HepG2 (cell line): ENCODE results near the gene MYLK. TPM values are rescaled to one million over a fixed set of nuclear protein-coding genes. Genes with fewer than 3 reads are reported as not detected.

ENCODE experiments used
- ATAC-seq: fragments of 200-7000 bp; cut with Tn5 transposase; 3 replicates; pipeline ENCODE4 v1.9.1; 2020; ENCODE audit warnings: mild to moderate bottlenecking, moderate library complexity
- BruUV-seq: library from RNA; stranded (reverse); fragments of 400-500 nt; replicated peaks from 2 replicates; lab custom pipeline; 2021; lab: Mats Ljungman, UMichigan
- CTCF ChIA-PET: fragments of 300-600 bp; formaldehyde crosslinking; extraction: SDS; loops from one replicate; lab custom pipeline; 2021; ENCODE audit warnings: low total read pairs, inconsistent platforms, low intra/inter-chr PET ratio; lab: Yijun Ruan, JAX
- POLR2A ChIA-PET: fragments of 350-600 bp; sonication (Branson Sonifier 250); formaldehyde crosslinking; loops from one replicate; lab custom pipeline; 2020; ENCODE audit warnings: antibody characterized with exemption, inconsistent platforms; lab: Yijun Ruan, JAX
- DNase-seq: peaks from one replicate; pipeline ENCODE4 v3.0.0-alpha.2; 2015; ENCODE audit warnings: low spot score
- FAIRE-seq: peaks from 3 replicates; lab custom pipeline; 2011; peaks lifted over from hg19 to GRCh38; lab: Jason Lieb, UNC
- H2AFZ ChIP-seq: one replicate; pipeline ENCODE4 v1.6.1; 2011; ENCODE audit warnings: low read length, inconsistent platforms
- H3K27ac ChIP-seq: fragments of 300-600 bp; 3 replicates; pipeline ENCODE4 v1.8.0; 2011; ENCODE audit warnings: mixed run types, mild to moderate bottlenecking, mixed read lengths, low read length, inconsistent platforms; ENCODE audit not compliant: insufficient read depth; ENCODE audit errors: extremely low read length
- H3K27me3 ChIP-seq, 2 experiments: fragments of 200-600 bp in 1 of 2; 2 replicates in 1 of 2; 3 replicates in 1 of 2; pipeline versions ENCODE4 v1.6.0 to v1.8.0; 2011; ENCODE audit warnings: low read length in 2 of 2, mild to moderate bottlenecking in 2 of 2, moderate library complexity in 2 of 2, inconsistent platforms in 1 of 2; ENCODE audit not compliant: insufficient read depth in 2 of 2, control insufficient read depth in 1 of 2
- H3K36me3 ChIP-seq, 2 experiments: fragments of 200-600 bp in 1 of 2; replicated peaks in 1 of 2; 2 replicates in 1 of 2; 3 replicates in 1 of 2; pipeline versions ENCODE4 v1.5.1 to v1.8.0; 2011; ENCODE audit warnings: low read length in 2 of 2, inconsistent platforms in 1 of 2; ENCODE audit not compliant: insufficient read depth in 2 of 2, control insufficient read depth in 1 of 2
- H3K4me1 ChIP-seq: 2 replicates; pipeline ENCODE4 v1.5.1; 2012; ENCODE audit warnings: low read length, inconsistent platforms; ENCODE audit not compliant: insufficient read depth
- H3K4me2 ChIP-seq: 2 replicates; pipeline ENCODE4 v1.6.0; 2011; ENCODE audit warnings: low read depth, low read length, inconsistent platforms
- H3K4me3 ChIP-seq, 3 experiments: fragments of 200-600 bp in 1 of 3; sonication (generic), shearing (Covaris generic) in 1 of 3; replicated peaks in 1 of 3; 2 replicates each; pipeline ENCODE4 v1.5.1; 2011 to 2016; ENCODE audit warnings: low read length in 3 of 3, inconsistent platforms in 2 of 3, low read depth in 2 of 3, mild to moderate bottlenecking in 2 of 3, control low read depth in 1 of 3, mixed read lengths in 1 of 3; ENCODE audit not compliant: insufficient read depth in 1 of 3
- H3K79me2 ChIP-seq: one replicate; pipeline ENCODE4 v1.6.1; 2011; ENCODE audit warnings: low read length, inconsistent platforms; ENCODE audit not compliant: insufficient read depth
- H3K9ac ChIP-seq: 2 replicates; pipeline ENCODE4 v1.6.0; 2011; ENCODE audit warnings: mild to moderate bottlenecking, low read depth, low read length, inconsistent platforms; ENCODE audit not compliant: insufficient read depth
- H3K9me3 ChIP-seq: 2 replicates; pipeline ENCODE4 v1.5.1; 2012; ENCODE audit warnings: mild to moderate bottlenecking, low read length
- H4K20me1 ChIP-seq: 2 replicates; pipeline ENCODE4 v1.6.0; 2011; ENCODE audit warnings: inconsistent platforms, mild to moderate bottlenecking, low read length, moderate library complexity; ENCODE audit not compliant: insufficient read depth
- ARNTL ChIP-seq: sonication (generic); formaldehyde crosslinking; IDR thresholded peaks from 2 replicates; pipeline ENCODE4 v1.4.0; 2020; ENCODE audit warnings: mild to moderate bottlenecking, missing genetic modification reagents
- CEBPB ChIP-seq: IDR thresholded peaks from 2 replicates; pipeline ENCODE4 v1.6.1; 2011; ENCODE audit warnings: low read depth, low read length, improper control_type of control experiment, borderline replicate concordance
- GLMP ChIP-seq: sonication (generic); formaldehyde crosslinking; IDR thresholded peaks from 2 replicates; pipeline ENCODE4 v1.9.0; 2021; ENCODE audit warnings: missing genetic modification reagents, mild to moderate bottlenecking, borderline replicate concordance
- KDM3A ChIP-seq: IDR thresholded peaks from 2 replicates; pipeline ENCODE4 v1.6.1; 2018; ENCODE audit warnings: low read depth, missing compliant biosample characterization
- KLF13 ChIP-seq: sonication (generic); formaldehyde crosslinking; IDR thresholded peaks from 2 replicates; pipeline ENCODE4 v1.4.0; 2020; ENCODE audit warnings: mild to moderate bottlenecking, missing genetic modification reagents
- NFYC ChIP-seq: IDR thresholded peaks from 2 replicates; pipeline ENCODE4 v1.6.1; 2016; ENCODE audit warnings: missing genetic modification reagents, missing compliant biosample characterization
- POLR2A ChIP-seq, 2 experiments: IDR thresholded peaks; 2 replicates each; pipeline ENCODE4 v1.6.1; 2011; ENCODE audit warnings: low read depth in 2 of 2, low read length in 2 of 2, mild to moderate bottlenecking in 1 of 2, moderate library complexity in 1 of 2; ENCODE audit not compliant: insufficient read depth in 1 of 2
- RBAK ChIP-seq: sonication (generic); formaldehyde crosslinking; IDR thresholded peaks from 2 replicates; pipeline ENCODE4 v1.5.1; 2020; ENCODE audit warnings: mild to moderate bottlenecking, missing genetic modification reagents
- ZNF143 ChIP-seq: sonication (generic); formaldehyde crosslinking; IDR thresholded peaks from 2 replicates; pipeline ENCODE4 v1.4.0; 2020; ENCODE audit warnings: missing genetic modification reagents
- ZNF20 ChIP-seq: sonication (generic); formaldehyde crosslinking; IDR thresholded peaks from 2 replicates; pipeline ENCODE4 v1.4.0; 2020; ENCODE audit warnings: mild to moderate bottlenecking, moderate library complexity, missing genetic modification reagents
- ZNF234 ChIP-seq: sonication (generic); formaldehyde crosslinking; conservative IDR thresholded peaks from 2 replicates; pipeline ENCODE4 v1.5.1; 2020; ENCODE audit warnings: mild to moderate bottlenecking, missing genetic modification reagents
- ZNF468 ChIP-seq: sonication (generic); formaldehyde crosslinking; IDR thresholded peaks from 2 replicates; pipeline ENCODE4 v1.8.0; 2022; ENCODE audit warnings: mild to moderate bottlenecking, moderate library complexity, missing genetic modification reagents
- ZNF501 ChIP-seq: sonication (generic); formaldehyde crosslinking; IDR thresholded peaks from 2 replicates; pipeline ENCODE4 v1.5.1; 2020; ENCODE audit warnings: mild to moderate bottlenecking, moderate library complexity, missing genetic modification reagents
- WGBS: methylation state at CpG from one replicate; pipeline ENCODE4 v1.1.6; 2017; ENCODE audit warnings: low lambda C conversion rate; 5-methylcytosine and 5-hydroxymethylcytosine counted together
- in situ Hi-C: cut with HindIII; loops from 2 replicates; pipeline ENCODE4 v1.10.0; 2017; ENCODE audit warnings: low pct_unique_long_range_greater_than_20kb; ENCODE audit not compliant: extremely low pct_ligation_motif_present
- intact Hi-C: fragments of 100-400 bp; cut with micrococcal nuclease; formaldehyde crosslinking; loops from one replicate; pipeline ENCODE4 v1.10.0; 2022; ENCODE audit not compliant: unreplicated experiment
- polyA plus RNA-seq, 8 experiments: library from polyadenylated mRNA; depleted of rRNA in 3 of 8; stranded (reverse) in 7 of 8; unstranded in 1 of 8; fragments of >200 nt; fragmentation: Illumina TruSeq in 4 of 8; extraction: Trizol in 4 of 8; gene quantifications; 2 replicates each; pipeline versions ENCODE4 v1.2.1 to v1.2.3, GENCODE V29; 2011 to 2016; ENCODE audit warnings: low read depth in 4 of 8, missing spikeins in 1 of 8, mixed read lengths in 1 of 8; ENCODE audit not compliant: insufficient read depth in 1 of 8
- total RNA-seq, 5 experiments: library from RNA; depleted of rRNA; stranded (reverse); fragments of >200 nt; fragmentation: Illumina TruSeq; extraction: Trizol; gene quantifications; 2 replicates each; pipeline ENCODE4 v1.2.3, GENCODE V29; 2016; ENCODE audit warnings: low read depth in 1 of 5
- TF ChIP-seq, protein P1 (sequence below): sonication (generic); formaldehyde crosslinking; IDR thresholded peaks from 2 replicates; pipeline ENCODE4 v1.4.0; 2020; ENCODE audit warnings: missing genetic modification reagents
- TF ChIP-seq, protein P2 (sequence below): sonication (generic); formaldehyde crosslinking; IDR thresholded peaks from 2 replicates; pipeline ENCODE4 v1.5.1; 2020; ENCODE audit warnings: mild to moderate bottlenecking, missing genetic modification reagents, moderate library complexity

The MYLK gene
- total and polyA plus RNA-seq, 2 of the 13 experiments (the other 11 are each of a cell fraction or from before 2014, with no cell fraction given), result 10.6 to 34.9 TPM

- TF ChIP-seq, protein P1, sequence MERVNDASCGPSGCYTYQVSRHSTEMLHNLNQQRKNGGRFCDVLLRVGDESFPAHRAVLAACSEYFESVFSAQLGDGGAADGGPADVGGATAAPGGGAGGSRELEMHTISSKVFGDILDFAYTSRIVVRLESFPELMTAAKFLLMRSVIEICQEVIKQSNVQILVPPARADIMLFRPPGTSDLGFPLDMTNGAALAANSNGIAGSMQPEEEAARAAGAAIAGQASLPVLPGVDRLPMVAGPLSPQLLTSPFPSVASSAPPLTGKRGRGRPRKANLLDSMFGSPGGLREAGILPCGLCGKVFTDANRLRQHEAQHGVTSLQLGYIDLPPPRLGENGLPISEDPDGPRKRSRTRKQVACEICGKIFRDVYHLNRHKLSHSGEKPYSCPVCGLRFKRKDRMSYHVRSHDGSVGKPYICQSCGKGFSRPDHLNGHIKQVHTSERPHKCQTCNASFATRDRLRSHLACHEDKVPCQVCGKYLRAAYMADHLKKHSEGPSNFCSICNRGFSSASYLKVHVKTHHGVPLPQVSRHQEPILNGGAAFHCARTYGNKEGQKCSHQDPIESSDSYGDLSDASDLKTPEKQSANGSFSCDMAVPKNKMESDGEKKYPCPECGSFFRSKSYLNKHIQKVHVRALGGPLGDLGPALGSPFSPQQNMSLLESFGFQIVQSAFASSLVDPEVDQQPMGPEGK, result no peak
- no peak for TF ChIP-seq KDM3A (CRISPR knock-in tag)
- TF ChIP-seq ZNF143 (CRISPR knock-in tag), result no peak
- TF ChIP-seq ZNF20, result no peak
- TF ChIP-seq GLMP (CRISPR knock-in tag), result no peak
- TF ChIP-seq POLR2A (IDR thresholded peaks at IDR 0.05; ENCODE audit: insufficient read depth in 1 of 2, low read depth in 2 of 2, low read length in 2 of 2), result peak; percentile 49 to 65; a peak in 3 of 4 replicates
- TF ChIP-seq ZNF234 (CRISPR knock-in tag), result no peak
Measured at GRCh38 chr3:123586131-123586530, 298.0 kb downstream of the MYLK start (continued).

- Histone ChIP-seq H3K9me3 (peaks cover 9% of the 10 kb centered on the region), H3K9ac (peak within 1 kb of the TSS; percentile 93), H3K4me3 (peak within 1 kb of the TSS; percentile 89 to 98 (median 91)), H2AFZ (peak within 1 kb of the TSS; percentile 99), H3K36me3 (peaks cover 3 to 6% of the 10 kb centered on the region in 2 experiments; a peak in 3 of 5 replicates), H3K4me2 (peak within 1 kb of the TSS; percentile 89), H3K79me2 (peaks cover 56% of the 10 kb centered on the region), H3K4me1 (peaks cover 45% of the 10 kb centered on the region), H3K27me3 (no peaks in the 10 kb centered on the region; a peak in 1 of 5 replicates), H3K27ac (peak within 1 kb of the TSS; percentile 97), H4K20me1 (no peaks in the 10 kb centered on the region)
- ChIA-PET CTCF (interaction anchor here (2.1 kb wide), 1 partner anchor 57 kb away, joined by 12 read pairs; no protein-coding TSS in a partner anchor), POLR2A (interaction anchor here (1.0 to 7.6 kb wide), 11 partner anchors 17 to 68 kb away, joined by 3 to 88 read pairs (median 4); no protein-coding TSS in a partner anchor)
- FAIRE-seq, result peak; percentile 79
- DNase-seq, result peak; percentile 94
- BruUV-seq, result no TSS peak
- ATAC-seq, result peak; percentile 95
- intact Hi-C loops (loop anchor here (1.0 kb wide), 2 partner anchors 21 to 57 kb away; no protein-coding TSS in a partner anchor), in situ Hi-C loops (no loop called here)
- WGBS, result under 1% methylated on average over 23 of the region's 54 CpGs
- TF ChIP-seq RBAK (CRISPR knock-in tag) (no peak), ARNTL (CRISPR knock-in tag) (no peak; the same call in none of the 2 replicates), KLF13 (CRISPR knock-in tag) (no peak), ZNF468 (no peak; the same call in 1 of the 2 replicates), ZNF501 (CRISPR knock-in tag) (peak; percentile 88), NFYC (CRISPR knock-in tag) (peak; percentile 44; the same call in 1 of the 2 replicates), CEBPB (no peak)
- TF ChIP-seq, protein P2, sequence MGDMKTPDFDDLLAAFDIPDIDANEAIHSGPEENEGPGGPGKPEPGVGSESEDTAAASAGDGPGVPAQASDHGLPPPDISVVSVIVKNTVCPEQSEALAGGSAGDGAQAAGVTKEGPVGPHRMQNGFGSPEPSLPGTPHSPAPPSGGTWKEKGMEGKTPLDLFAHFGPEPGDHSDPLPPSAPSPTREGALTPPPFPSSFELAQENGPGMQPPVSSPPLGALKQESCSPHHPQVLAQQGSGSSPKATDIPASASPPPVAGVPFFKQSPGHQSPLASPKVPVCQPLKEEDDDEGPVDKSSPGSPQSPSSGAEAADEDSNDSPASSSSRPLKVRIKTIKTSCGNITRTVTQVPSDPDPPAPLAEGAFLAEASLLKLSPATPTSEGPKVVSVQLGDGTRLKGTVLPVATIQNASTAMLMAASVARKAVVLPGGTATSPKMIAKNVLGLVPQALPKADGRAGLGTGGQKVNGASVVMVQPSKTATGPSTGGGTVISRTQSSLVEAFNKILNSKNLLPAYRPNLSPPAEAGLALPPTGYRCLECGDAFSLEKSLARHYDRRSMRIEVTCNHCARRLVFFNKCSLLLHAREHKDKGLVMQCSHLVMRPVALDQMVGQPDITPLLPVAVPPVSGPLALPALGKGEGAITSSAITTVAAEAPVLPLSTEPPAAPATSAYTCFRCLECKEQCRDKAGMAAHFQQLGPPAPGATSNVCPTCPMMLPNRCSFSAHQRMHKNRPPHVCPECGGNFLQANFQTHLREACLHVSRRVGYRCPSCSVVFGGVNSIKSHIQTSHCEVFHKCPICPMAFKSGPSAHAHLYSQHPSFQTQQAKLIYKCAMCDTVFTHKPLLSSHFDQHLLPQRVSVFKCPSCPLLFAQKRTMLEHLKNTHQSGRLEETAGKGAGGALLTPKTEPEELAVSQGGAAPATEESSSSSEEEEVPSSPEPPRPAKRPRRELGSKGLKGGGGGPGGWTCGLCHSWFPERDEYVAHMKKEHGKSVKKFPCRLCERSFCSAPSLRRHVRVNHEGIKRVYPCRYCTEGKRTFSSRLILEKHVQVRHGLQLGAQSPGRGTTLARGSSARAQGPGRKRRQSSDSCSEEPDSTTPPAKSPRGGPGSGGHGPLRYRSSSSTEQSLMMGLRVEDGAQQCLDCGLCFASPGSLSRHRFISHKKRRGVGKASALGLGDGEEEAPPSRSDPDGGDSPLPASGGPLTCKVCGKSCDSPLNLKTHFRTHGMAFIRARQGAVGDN, result peak; percentile 91
Measured at GRCh38 chr3:123584988-123585937, 298.9 kb downstream of the MYLK start, which contains the start of gene HACD2. HACD2 (minus strand) TSS chr3:123585053; CDS start chr3:123585027, 26 bp downstream.
